ENCODE measurements around the gene CMIP. TPM values are rescaled to one million over a fixed set of nuclear protein-coding genes. Genes with fewer than 3 reads are reported as not detected.

CMIP gene
- polyA plus RNA-seq, 1 donor from 2014 or later = 15.1 TPM

DNA sequence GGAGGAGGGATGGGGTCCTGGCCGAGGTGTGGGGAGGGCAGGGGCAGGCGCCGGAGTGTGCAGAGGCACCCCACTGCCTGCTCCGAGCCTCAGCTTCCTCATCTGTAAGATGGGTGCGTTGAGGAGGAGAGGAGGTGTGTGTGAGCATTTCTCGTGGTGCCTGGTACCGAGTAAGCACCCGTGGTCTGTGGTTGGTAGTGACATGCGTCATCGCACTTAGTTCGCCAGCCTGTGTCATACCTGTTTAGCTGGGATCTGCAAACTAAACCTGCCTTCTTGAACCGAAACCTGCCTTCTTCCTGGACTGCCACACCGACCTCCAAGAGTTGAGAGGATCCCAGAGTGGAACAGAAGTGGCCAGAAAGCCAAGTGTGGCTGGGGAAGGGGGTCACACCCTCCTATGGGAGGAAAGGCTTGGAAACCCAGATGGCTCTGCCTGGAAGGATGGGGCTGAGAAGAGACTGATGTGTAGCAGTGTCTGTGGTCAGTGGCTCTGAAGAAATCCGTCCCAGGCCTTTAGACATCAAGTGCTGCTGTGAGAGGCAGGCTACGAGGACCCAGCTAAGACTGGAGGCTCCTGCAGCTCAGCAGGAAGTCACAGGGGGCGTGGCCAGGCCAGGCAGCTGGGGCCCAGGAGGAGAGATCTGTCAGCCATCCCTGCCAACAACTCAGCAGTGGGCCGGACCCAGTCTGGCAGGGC, 171.9 kb downstream of the CMIP start:
- no peak for TF ChIP-seq MXI1 (conservative IDR thresholded peaks at IDR 0.05; ENCODE audit: poor library complexity, severe bottlenecking)
- no peak for TF ChIP-seq TAF1 (IDR thresholded peaks at IDR 0.05; ENCODE audit: low read depth)
- TF ChIP-seq EP300 (conservative IDR thresholded peaks at IDR 0.05; ENCODE audit: poor library complexity, severe bottlenecking) = no peak
- TF ChIP-seq, protein P1, sequence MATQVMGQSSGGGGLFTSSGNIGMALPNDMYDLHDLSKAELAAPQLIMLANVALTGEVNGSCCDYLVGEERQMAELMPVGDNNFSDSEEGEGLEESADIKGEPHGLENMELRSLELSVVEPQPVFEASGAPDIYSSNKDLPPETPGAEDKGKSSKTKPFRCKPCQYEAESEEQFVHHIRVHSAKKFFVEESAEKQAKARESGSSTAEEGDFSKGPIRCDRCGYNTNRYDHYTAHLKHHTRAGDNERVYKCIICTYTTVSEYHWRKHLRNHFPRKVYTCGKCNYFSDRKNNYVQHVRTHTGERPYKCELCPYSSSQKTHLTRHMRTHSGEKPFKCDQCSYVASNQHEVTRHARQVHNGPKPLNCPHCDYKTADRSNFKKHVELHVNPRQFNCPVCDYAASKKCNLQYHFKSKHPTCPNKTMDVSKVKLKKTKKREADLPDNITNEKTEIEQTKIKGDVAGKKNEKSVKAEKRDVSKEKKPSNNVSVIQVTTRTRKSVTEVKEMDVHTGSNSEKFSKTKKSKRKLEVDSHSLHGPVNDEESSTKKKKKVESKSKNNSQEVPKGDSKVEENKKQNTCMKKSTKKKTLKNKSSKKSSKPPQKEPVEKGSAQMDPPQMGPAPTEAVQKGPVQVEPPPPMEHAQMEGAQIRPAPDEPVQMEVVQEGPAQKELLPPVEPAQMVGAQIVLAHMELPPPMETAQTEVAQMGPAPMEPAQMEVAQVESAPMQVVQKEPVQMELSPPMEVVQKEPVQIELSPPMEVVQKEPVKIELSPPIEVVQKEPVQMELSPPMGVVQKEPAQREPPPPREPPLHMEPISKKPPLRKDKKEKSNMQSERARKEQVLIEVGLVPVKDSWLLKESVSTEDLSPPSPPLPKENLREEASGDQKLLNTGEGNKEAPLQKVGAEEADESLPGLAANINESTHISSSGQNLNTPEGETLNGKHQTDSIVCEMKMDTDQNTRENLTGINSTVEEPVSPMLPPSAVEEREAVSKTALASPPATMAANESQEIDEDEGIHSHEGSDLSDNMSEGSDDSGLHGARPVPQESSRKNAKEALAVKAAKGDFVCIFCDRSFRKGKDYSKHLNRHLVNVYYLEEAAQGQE (IDR thresholded peaks at IDR 0.05; ENCODE audit: borderline replicate concordance) = no peak
- no peak for TF ChIP-seq POLR2AphosphoS5 (IDR thresholded peaks at IDR 0.05)
- no peak for TF ChIP-seq RAD21 (conservative IDR thresholded peaks at IDR 0.05)
- TF ChIP-seq, protein P2, sequence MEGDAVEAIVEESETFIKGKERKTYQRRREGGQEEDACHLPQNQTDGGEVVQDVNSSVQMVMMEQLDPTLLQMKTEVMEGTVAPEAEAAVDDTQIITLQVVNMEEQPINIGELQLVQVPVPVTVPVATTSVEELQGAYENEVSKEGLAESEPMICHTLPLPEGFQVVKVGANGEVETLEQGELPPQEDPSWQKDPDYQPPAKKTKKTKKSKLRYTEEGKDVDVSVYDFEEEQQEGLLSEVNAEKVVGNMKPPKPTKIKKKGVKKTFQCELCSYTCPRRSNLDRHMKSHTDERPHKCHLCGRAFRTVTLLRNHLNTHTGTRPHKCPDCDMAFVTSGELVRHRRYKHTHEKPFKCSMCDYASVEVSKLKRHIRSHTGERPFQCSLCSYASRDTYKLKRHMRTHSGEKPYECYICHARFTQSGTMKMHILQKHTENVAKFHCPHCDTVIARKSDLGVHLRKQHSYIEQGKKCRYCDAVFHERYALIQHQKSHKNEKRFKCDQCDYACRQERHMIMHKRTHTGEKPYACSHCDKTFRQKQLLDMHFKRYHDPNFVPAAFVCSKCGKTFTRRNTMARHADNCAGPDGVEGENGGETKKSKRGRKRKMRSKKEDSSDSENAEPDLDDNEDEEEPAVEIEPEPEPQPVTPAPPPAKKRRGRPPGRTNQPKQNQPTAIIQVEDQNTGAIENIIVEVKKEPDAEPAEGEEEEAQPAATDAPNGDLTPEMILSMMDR (IDR thresholded peaks at IDR 0.05; ENCODE audit: poor library complexity, severe bottlenecking) = no peak
- TF ChIP-seq SMC3 (conservative IDR thresholded peaks at IDR 0.05; ENCODE audit: poor library complexity) = no peak
- Histone ChIP-seq H3K9me2 (ENCODE audit: insufficient read depth, low read length) (no peaks in the 10 kb centered on the region), H3K4me3 (ENCODE audit: low read length) (no peak overlapping the region), H3F3A (ENCODE audit: insufficient read depth, low read length, poor library complexity, severe bottlenecking) (no peaks in the 10 kb centered on the region), H4K20me1 (ENCODE audit: insufficient read depth) (no peaks in the 10 kb centered on the region), H3K27ac (ENCODE audit: low read length) (no peak overlapping the region), H3K4me2 (ENCODE audit: low read length) (no peak overlapping the region), H3K36me3 (ENCODE audit: insufficient read depth, low read length) (peaks cover 10% of the 10 kb centered on the region), H3K79me2 (replicated peaks; ENCODE audit: insufficient read depth, low read length) (no peaks in the 10 kb centered on the region), H3K9me3 (ENCODE audit: low read length) (no peaks in the 10 kb centered on the region), H2AFZ (ENCODE audit: low read depth, low read length) (no peak overlapping the region), H3K27me3 (ENCODE audit: insufficient read depth, low read depth, low read length) (no peaks in the 10 kb centered on the region), H3K9ac (ENCODE audit: low read length) (no peak overlapping the region)

DNA sequence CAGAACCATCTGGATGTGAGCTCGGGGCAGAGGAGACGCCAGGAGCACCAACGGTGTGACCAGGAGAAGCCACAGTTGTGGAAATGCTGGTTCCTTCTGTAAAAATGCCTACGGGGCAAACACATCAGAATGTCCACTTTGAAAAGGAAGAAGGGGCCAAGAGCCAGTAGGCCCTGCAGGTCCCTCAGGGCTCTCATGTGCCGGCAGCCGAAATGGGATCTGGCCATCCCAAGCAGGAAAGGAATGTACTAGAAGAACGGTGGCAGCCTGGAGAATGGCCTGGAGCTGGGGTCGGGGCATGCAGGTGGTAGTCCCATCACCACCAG, 172.4 kb downstream of the CMIP start:
- H3K4me3 ChIP-seq (ENCODE audit: low read length) = no peak overlapping the region
- no peaks in the 10 kb centered on the region for H3F3A ChIP-seq (ENCODE audit: insufficient read depth, low read length, poor library complexity, severe bottlenecking)
- no peak overlapping the region for H3K27ac ChIP-seq (ENCODE audit: low read length)
- H2AFZ ChIP-seq (ENCODE audit: low read depth, low read length) = no peak overlapping the region
- no peaks in the 10 kb centered on the region for H3K9me2 ChIP-seq (ENCODE audit: insufficient read depth, low read length)
- no peak overlapping the region for H3K4me2 ChIP-seq (ENCODE audit: low read length)
- no peaks in the 10 kb centered on the region for H4K20me1 ChIP-seq (ENCODE audit: insufficient read depth)
- H3K36me3 ChIP-seq (ENCODE audit: insufficient read depth, low read length) = peaks cover 13% of the 10 kb centered on the region
- TF ChIP-seq RAD21 (conservative IDR thresholded peaks at IDR 0.05) = no peak
- no peak for TF ChIP-seq EZH2 (IDR thresholded peaks at IDR 0.05; ENCODE audit: borderline replicate concordance, insufficient read depth, low read length, poor library complexity, severe bottlenecking)
- H3K27me3 ChIP-seq (ENCODE audit: insufficient read depth, low read depth, low read length) = no peaks in the 10 kb centered on the region
- H3K9ac ChIP-seq (ENCODE audit: low read length) = no peak overlapping the region
- H3K9me3 ChIP-seq (ENCODE audit: low read length) = no peaks in the 10 kb centered on the region
- no peaks in the 10 kb centered on the region for H3K79me2 ChIP-seq (replicated peaks; ENCODE audit: insufficient read depth, low read length)
